IMR-90 (cell line): ENCODE results near the gene PRKCH. TPM values are rescaled to one million over a fixed set of nuclear protein-coding genes. Genes with fewer than 3 reads are reported as not detected.

Source experiments
- ATAC-seq: fragments of 200-7000 bp; cut with Tn5 transposase; 2 replicates; pipeline ENCODE4 v1.9.1; 2020; ENCODE audit warnings: low read depth, mild to moderate bottlenecking, moderate library complexity
- BruUV-seq: library from RNA; stranded (reverse); fragments of 400-500 nt; replicated peaks from 2 replicates; lab custom pipeline; 2021; lab: Mats Ljungman, UMichigan
- CTCF ChIA-PET: fragments of 300-600 bp; formaldehyde crosslinking; extraction: SDS; loops from one replicate; lab custom pipeline; 2021; ENCODE audit warnings: antibody characterized with exemption; lab: Yijun Ruan, JAX
- POLR2A ChIA-PET: fragments of 300-600 bp; sonication (Branson Sonifier 250); formaldehyde crosslinking; loops from one replicate; lab custom pipeline; 2022; ENCODE audit warnings: antibody characterized with exemption; ENCODE audit not compliant: unreplicated experiment; lab: Charles Lee
- DNase-seq: peaks from one replicate; pipeline ENCODE4 v3.0.0; 2013
- H2AFZ ChIP-seq: replicated peaks from 2 replicates; pipeline ENCODE3; 2013; ENCODE audit warnings: low read length, mild to moderate bottlenecking; ENCODE audit not compliant: poor library complexity
- H2AK5ac ChIP-seq: 2 replicates; pipeline ENCODE4 v1.6.1; 2013; ENCODE audit warnings: low read depth, low read length, inconsistent platforms
- H2AK9ac ChIP-seq: replicated peaks from 2 replicates; pipeline ENCODE3; 2013; ENCODE audit warnings: mild to moderate bottlenecking, low read depth, low read length, moderate library complexity; ENCODE audit not compliant: poor library complexity
- H2BK120ac ChIP-seq: 2 replicates; pipeline ENCODE4 v1.6.1; 2013; ENCODE audit warnings: low read depth, low read length, inconsistent platforms
- H2BK15ac ChIP-seq: 3 replicates; pipeline ENCODE4 v1.6.1; 2013; ENCODE audit warnings: low read depth, low read length, inconsistent platforms
- H2BK20ac ChIP-seq: 2 replicates; pipeline ENCODE4 v1.6.1; 2013; ENCODE audit warnings: low read depth, mild to moderate bottlenecking, inconsistent platforms, low read length, moderate library complexity
- H2BK5ac ChIP-seq: 2 replicates; pipeline ENCODE4 v1.6.1; 2013; ENCODE audit warnings: mild to moderate bottlenecking, low read depth, low read length, inconsistent platforms; ENCODE audit not compliant: poor library complexity, severe bottlenecking
- H3K14ac ChIP-seq: replicated peaks from 2 replicates; pipeline ENCODE4 v1.6.1; 2013; ENCODE audit warnings: low read depth, low read length, inconsistent platforms
- H3K18ac ChIP-seq: 2 replicates; pipeline ENCODE4 v1.6.1; 2013; ENCODE audit warnings: low read depth, low read length, control low read depth
- H3K23ac ChIP-seq: 2 replicates; pipeline ENCODE4 v1.6.1; 2013; ENCODE audit warnings: low read depth, low read length, inconsistent platforms
- H3K27ac ChIP-seq: 2 replicates; pipeline ENCODE4 v1.5.1; 2013; ENCODE audit warnings: mild to moderate bottlenecking, control low read depth, low read length; ENCODE audit not compliant: insufficient read depth
- H3K27me3 ChIP-seq: 2 replicates; pipeline ENCODE4 v1.6.1; 2013; ENCODE audit warnings: low read length; ENCODE audit not compliant: control insufficient read depth, insufficient read depth
- H3K36me3 ChIP-seq: 2 replicates; pipeline ENCODE4 v1.6.1; 2013; ENCODE audit warnings: low read length, mixed read lengths; ENCODE audit not compliant: control insufficient read depth, insufficient read depth
- H3K4ac ChIP-seq: 2 replicates; pipeline ENCODE4 v1.6.1; 2013; ENCODE audit warnings: low read depth, low read length, inconsistent platforms
- H3K4me1 ChIP-seq: 2 replicates; pipeline ENCODE4 v1.6.1; 2013; ENCODE audit warnings: low read length, mixed read lengths; ENCODE audit not compliant: control insufficient read depth, insufficient read depth
- H3K4me2 ChIP-seq: 2 replicates; pipeline ENCODE4 v1.6.1; 2013; ENCODE audit warnings: low read depth, mild to moderate bottlenecking, control low read depth, low read length, moderate library complexity
- H3K4me3 ChIP-seq: 2 replicates; pipeline ENCODE4 v1.5.1; 2013; ENCODE audit warnings: low read depth, mild to moderate bottlenecking, control low read depth, low read length, moderate library complexity; ENCODE audit not compliant: insufficient read depth
- H3K56ac ChIP-seq: 2 replicates; pipeline ENCODE4 v1.6.1; 2013; ENCODE audit warnings: low read length, inconsistent platforms; ENCODE audit not compliant: insufficient read depth; ENCODE audit errors: extremely low read depth
- H3K79me1 ChIP-seq, 2 experiments: 2 replicates each; pipeline ENCODE4 v1.6.1; 2013; ENCODE audit warnings: low read length in 2 of 2, inconsistent platforms in 1 of 2, low read depth in 1 of 2
- H3K9ac ChIP-seq: 2 replicates; pipeline ENCODE4 v1.6.1; 2013; ENCODE audit warnings: low read depth, low read length, control low read depth
- H3K9me1 ChIP-seq: 2 replicates; pipeline ENCODE4 v1.6.1; 2013; ENCODE audit warnings: low read length, inconsistent platforms; ENCODE audit not compliant: insufficient read depth
- H3K9me3 ChIP-seq: 2 replicates; pipeline ENCODE4 v1.6.1; 2013; ENCODE audit warnings: low read length; ENCODE audit not compliant: control insufficient read depth, insufficient read depth
- H4K20me1 ChIP-seq: 2 replicates; pipeline ENCODE4 v1.6.1; 2013; ENCODE audit warnings: low read length, inconsistent platforms; ENCODE audit not compliant: insufficient read depth
- H4K5ac ChIP-seq: 2 replicates; pipeline ENCODE4 v1.6.1; 2013; ENCODE audit warnings: mild to moderate bottlenecking, low read depth, low read length, control low read depth
- H4K8ac ChIP-seq, 2 experiments: 2 replicates each; pipeline ENCODE4 v1.6.1; 2013; ENCODE audit warnings: low read depth in 2 of 2, low read length in 2 of 2, control low read depth in 1 of 2, inconsistent platforms in 1 of 2
- H4K91ac ChIP-seq: 2 replicates; pipeline ENCODE4 v1.6.1; 2013; ENCODE audit warnings: low read depth, low read length, inconsistent platforms; ENCODE audit not compliant: insufficient read depth
- MAZ ChIP-seq: IDR thresholded peaks from 2 replicates; pipeline ENCODE4 v1.6.1; 2012; ENCODE audit warnings: low read depth, mild to moderate bottlenecking, low read length, improper control_type of control experiment, moderate library complexity, borderline replicate concordance
- WGBS, 2 experiments: methylation state at CpG; one replicate each; pipeline versions ENCODE4 v1.1.5 to v1.1.7; 2013; ENCODE audit warnings: missing lambda C conversion rate in 2 of 2; ENCODE audit not compliant: insufficient read length in 1 of 2; ENCODE audit errors: extremely low coverage in 2 of 2; 5-methylcytosine and 5-hydroxymethylcytosine counted together
- dilution Hi-C: fragments of 300-500 bp; cut with HindIII; formaldehyde crosslinking; loops from one replicate; pipeline ENCODE4 v1.14.3; 2018; ENCODE audit warnings: low sequenced_read_pairs; ENCODE audit not compliant: unreplicated experiment
- in situ Hi-C: fragments of 300-500 bp; cut with MboI; formaldehyde crosslinking; loops from 3 replicates; pipeline ENCODE4 v1.14.3; 2019; ENCODE audit warnings: low sequenced_read_pairs, inconsistent platforms, mixed read lengths
- intact Hi-C: fragments of 100-400 bp; cut with micrococcal nuclease; formaldehyde crosslinking; loops from 2 replicates; pipeline ENCODE4 v1.10.0; 2022
- polyA plus RNA-seq, 3 experiments: library from polyadenylated mRNA; depleted of rRNA; stranded (reverse); fragments of >200 nt; gene quantifications; 2 replicates each; pipeline ENCODE4 v1.2.3, GENCODE V29; 2012; ENCODE audit warnings: low replicate concordance in 1 of 3
- total RNA-seq: library from RNA; depleted of rRNA; stranded (reverse); fragments of >200 nt; gene quantifications from 2 replicates; pipeline ENCODE4 v1.2.3, GENCODE V29; 2012

Gene PRKCH
- total and polyA plus RNA-seq, 2 of the 4 experiments (the other 2 are of a cell fraction), result 1.6 to 2.3 TPM

DNA sequence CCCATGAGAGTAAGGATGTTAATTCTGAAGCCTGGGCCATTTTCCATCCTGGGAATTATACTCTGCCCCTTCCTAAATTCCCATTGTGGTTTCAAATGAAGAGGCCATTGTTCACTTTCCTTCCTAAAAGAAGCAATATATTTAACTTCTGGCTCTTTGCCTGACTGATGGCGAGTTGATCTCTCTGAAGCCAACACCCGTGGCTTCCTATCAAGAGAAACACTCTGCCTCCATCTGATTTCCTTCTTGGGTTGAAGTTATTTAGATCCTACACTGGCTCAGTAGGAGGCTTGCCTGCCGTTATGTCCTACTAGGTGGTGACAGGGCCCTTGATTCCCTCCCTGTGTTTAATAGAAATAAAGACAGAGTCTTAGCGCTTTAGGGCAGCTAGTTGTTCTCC is 97.4 kb downstream of the PRKCH start:
- Histone ChIP-seq H3K4me2 (no peak overlapping the region), H4K20me1 (no peaks in the 10 kb centered on the region), H3K27me3 (peaks cover 48% of the 10 kb centered on the region), H3K14ac (no peak overlapping the region), H4K8ac (no peak overlapping the region), H3K36me3 (no peaks in the 10 kb centered on the region), H3K23ac (no peak overlapping the region), H3K9me1 (no peaks in the 10 kb centered on the region), H3K4me3 (no peak overlapping the region), H2BK5ac (no peak overlapping the region), H3K4me1 (no peaks in the 10 kb centered on the region), H2AFZ (no peak overlapping the region), H2BK15ac (no peak overlapping the region), H3K56ac (no peak overlapping the region), H3K27ac (no peak overlapping the region), H3K18ac (no peak overlapping the region), H3K9ac (no peak overlapping the region), H3K4ac (no peak overlapping the region), H2AK9ac (no peak overlapping the region), H4K91ac (no peak overlapping the region), H2BK120ac (no peak overlapping the region), H4K5ac (no peak overlapping the region), H2BK20ac (no peak overlapping the region), H3K9me3 (no peaks in the 10 kb centered on the region), H2AK5ac (no peak overlapping the region), H3K79me1 (no peaks in the 10 kb centered on the region)
- dilution Hi-C loops (no loop called here), in situ Hi-C loops (no loop called here), intact Hi-C loops (no loop called here)
- CTCF ChIA-PET, result no interaction called here
- no TSS peak for BruUV-seq
- no CpG with 5 or more reads among the region's 4 CpGs for WGBS, 2 experiments
- ATAC-seq, result no peak
- POLR2A ChIA-PET, result no interaction called here
- DNase-seq, result no peak
- TF ChIP-seq MAZ, result no peak
